HepG2 (cell line): ENCODE data around the gene XG. TPM values are rescaled to one million over a fixed set of nuclear protein-coding genes. Genes with fewer than 3 reads are reported as not detected.

ENCODE experiments used
- MAZ ChIP-seq, 2 experiments: sonication (generic) in 1 of 2; formaldehyde crosslinking in 1 of 2; IDR thresholded peaks; 2 replicates each; pipeline versions ENCODE4 v1.5.0 to v1.6.1; 2012 to 2020; ENCODE audit warnings: low read depth in 2 of 2, mild to moderate bottlenecking in 2 of 2, borderline replicate concordance in 1 of 2, improper control_type of control experiment in 1 of 2, low read length in 1 of 2, missing genetic modification reagents in 1 of 2, moderate library complexity in 1 of 2
- MZF1 ChIP-seq: sonication (generic); formaldehyde crosslinking; IDR thresholded peaks from 2 replicates; pipeline ENCODE4 v1.8.1; 2023; ENCODE audit warnings: mild to moderate bottlenecking, missing genetic modification reagents, borderline replicate concordance
- NONO ChIP-seq, 2 experiments: fragments of 450-650 bp in 1 of 2; sonication (generic) in 1 of 2; formaldehyde crosslinking in 1 of 2; IDR thresholded peaks in 1 of 2; conservative IDR thresholded peaks in 1 of 2; 2 replicates each; pipeline versions ENCODE4 v1.6.1 to v1.8.0; 2017 to 2022; ENCODE audit warnings: mild to moderate bottlenecking in 1 of 2, missing genetic modification reagents in 1 of 2, moderate library complexity in 1 of 2
- NR1H2 ChIP-seq: sonication (generic); formaldehyde crosslinking; IDR thresholded peaks from 2 replicates; pipeline ENCODE4 v1.8.1; 2022; ENCODE audit warnings: low read depth, missing genetic modification reagents, borderline replicate concordance
- PITX1 ChIP-seq: sonication (generic); formaldehyde crosslinking; IDR thresholded peaks from 2 replicates; pipeline ENCODE4 v1.5.1; 2020; ENCODE audit warnings: mild to moderate bottlenecking, missing genetic modification reagents
- RCOR2 ChIP-seq: IDR thresholded peaks from 2 replicates; pipeline ENCODE4 v1.6.1; 2016; ENCODE audit warnings: missing biosample characterization, missing genetic modification reagents
- SIX1 ChIP-seq: sonication (generic); formaldehyde crosslinking; IDR thresholded peaks from 2 replicates; pipeline ENCODE4 v1.4.0; 2020; ENCODE audit warnings: missing genetic modification reagents, borderline replicate concordance
- SOX5 ChIP-seq: IDR thresholded peaks from 2 replicates; pipeline ENCODE4 v1.6.1; 2016; ENCODE audit warnings: borderline replicate concordance
- SP140L ChIP-seq: sonication (generic); formaldehyde crosslinking; IDR thresholded peaks from 2 replicates; pipeline ENCODE4 v1.4.0; 2020; ENCODE audit warnings: missing genetic modification reagents, borderline replicate concordance
- ZNF598 ChIP-seq: sonication (generic); formaldehyde crosslinking; IDR thresholded peaks from 2 replicates; pipeline ENCODE4 v1.5.1; 2020; ENCODE audit warnings: mild to moderate bottlenecking, missing genetic modification reagents, borderline replicate concordance
- polyA plus RNA-seq, 8 experiments: library from polyadenylated mRNA; depleted of rRNA in 3 of 8; stranded (reverse) in 7 of 8; unstranded in 1 of 8; fragments of >200 nt; fragmentation: Illumina TruSeq in 4 of 8; extraction: Trizol in 4 of 8; gene quantifications; 2 replicates each; pipeline versions ENCODE4 v1.2.1 to v1.2.3, GENCODE V29; 2011 to 2016; ENCODE audit warnings: low read depth in 4 of 8, missing spikeins in 1 of 8, mixed read lengths in 1 of 8; ENCODE audit not compliant: insufficient read depth in 1 of 8
- total RNA-seq, 5 experiments: library from RNA; depleted of rRNA; stranded (reverse); fragments of >200 nt; fragmentation: Illumina TruSeq; extraction: Trizol; gene quantifications; 2 replicates each; pipeline ENCODE4 v1.2.3, GENCODE V29; 2016; ENCODE audit warnings: low read depth in 1 of 5
- TF ChIP-seq, protein P1 (sequence below): sonication (generic); formaldehyde crosslinking; IDR thresholded peaks from 2 replicates; pipeline ENCODE4 v1.4.0; 2020; ENCODE audit warnings: missing genetic modification reagents
- TF ChIP-seq, protein P2 (sequence below): sonication (generic); formaldehyde crosslinking; IDR thresholded peaks from 2 replicates; pipeline ENCODE4 v1.4.0; 2020; ENCODE audit warnings: missing genetic modification reagents, borderline replicate concordance
- TF ChIP-seq, protein P3 (sequence below): IDR thresholded peaks from 2 replicates; pipeline ENCODE4 v1.4.0; 2020; ENCODE audit warnings: mild to moderate bottlenecking, missing genetic modification reagents
- TF ChIP-seq, protein P4 (sequence below): sonication (generic); formaldehyde crosslinking; IDR thresholded peaks from 2 replicates; pipeline ENCODE4 v1.4.0; 2020; ENCODE audit warnings: missing genetic modification reagents

The XG gene
- total and polyA plus RNA-seq, 2 of the 13 experiments (the other 11 are each of a cell fraction or from before 2014, with no cell fraction given) = not detected

DNA sequence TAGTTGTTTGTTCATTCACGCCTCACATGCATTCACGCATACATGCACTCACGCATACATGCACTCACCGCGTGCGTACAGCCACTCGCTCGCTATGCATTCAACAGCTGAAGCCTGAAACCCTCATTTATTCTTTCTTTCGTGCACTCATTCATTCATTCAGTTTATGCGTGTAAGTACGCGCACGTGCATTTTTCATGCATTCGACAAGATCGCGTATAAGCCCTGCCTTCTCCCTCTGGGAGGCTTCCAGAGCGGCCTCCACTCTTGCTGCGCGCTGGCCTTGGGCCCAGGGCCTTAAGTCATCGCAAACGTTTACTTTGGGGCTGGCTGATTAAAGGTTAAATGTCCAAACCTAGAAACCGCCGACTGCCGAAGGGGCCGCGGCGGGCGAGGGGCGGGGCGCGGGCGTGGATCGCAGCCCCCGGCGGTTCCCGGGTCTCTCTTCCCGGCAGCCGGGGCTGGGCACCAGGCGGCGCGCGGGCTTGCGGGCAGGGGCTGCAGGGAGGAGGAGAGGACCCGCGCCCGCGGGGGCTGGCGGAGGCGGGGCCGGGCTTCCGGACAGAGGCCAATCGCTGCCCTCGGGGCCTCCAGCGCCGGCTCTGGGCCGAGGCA lies 76.6 kb downstream of the XG start, which contains the start of gene GYG2 (continued):
- TF ChIP-seq NONO (IDR thresholded peaks at IDR 0.05) (no peak), NONO (CRISPR knock-in tag; conservative IDR thresholded peaks at IDR 0.05) (peak; percentile 41; the same call in 1 of the 2 replicates), ZNF598 (CRISPR knock-in tag) (no peak), SIX1 (CRISPR knock-in tag) (no peak), NR1H2 (CRISPR knock-in tag) (no peak), PITX1 (CRISPR knock-in tag) (0 out of 2 replicates have a peak, but pooled peaks have one; percentile 49), MAZ (IDR thresholded peaks at IDR 0.05; ENCODE audit: borderline replicate concordance, low read depth, low read length) (no peak), MAZ (CRISPR knock-in tag; IDR thresholded peaks at IDR 0.05; ENCODE audit: low read depth) (0 out of 2 replicates have a peak, but pooled peaks have one; percentile 22), MZF1 (CRISPR knock-in tag) (no peak), SP140L (CRISPR knock-in tag) (no peak), RCOR2 (CRISPR knock-in tag) (0 out of 2 replicates have a peak, but pooled peaks have one; percentile 23), SOX5 (CRISPR knock-in tag) (no peak)
- TF ChIP-seq, protein P1, sequence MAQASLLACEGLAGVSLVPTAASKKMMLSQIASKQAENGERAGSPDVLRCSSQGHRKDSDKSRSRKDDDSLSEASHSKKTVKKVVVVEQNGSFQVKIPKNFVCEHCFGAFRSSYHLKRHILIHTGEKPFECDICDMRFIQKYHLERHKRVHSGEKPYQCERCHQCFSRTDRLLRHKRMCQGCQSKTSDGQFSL = no peak
- TF ChIP-seq, protein P2, sequence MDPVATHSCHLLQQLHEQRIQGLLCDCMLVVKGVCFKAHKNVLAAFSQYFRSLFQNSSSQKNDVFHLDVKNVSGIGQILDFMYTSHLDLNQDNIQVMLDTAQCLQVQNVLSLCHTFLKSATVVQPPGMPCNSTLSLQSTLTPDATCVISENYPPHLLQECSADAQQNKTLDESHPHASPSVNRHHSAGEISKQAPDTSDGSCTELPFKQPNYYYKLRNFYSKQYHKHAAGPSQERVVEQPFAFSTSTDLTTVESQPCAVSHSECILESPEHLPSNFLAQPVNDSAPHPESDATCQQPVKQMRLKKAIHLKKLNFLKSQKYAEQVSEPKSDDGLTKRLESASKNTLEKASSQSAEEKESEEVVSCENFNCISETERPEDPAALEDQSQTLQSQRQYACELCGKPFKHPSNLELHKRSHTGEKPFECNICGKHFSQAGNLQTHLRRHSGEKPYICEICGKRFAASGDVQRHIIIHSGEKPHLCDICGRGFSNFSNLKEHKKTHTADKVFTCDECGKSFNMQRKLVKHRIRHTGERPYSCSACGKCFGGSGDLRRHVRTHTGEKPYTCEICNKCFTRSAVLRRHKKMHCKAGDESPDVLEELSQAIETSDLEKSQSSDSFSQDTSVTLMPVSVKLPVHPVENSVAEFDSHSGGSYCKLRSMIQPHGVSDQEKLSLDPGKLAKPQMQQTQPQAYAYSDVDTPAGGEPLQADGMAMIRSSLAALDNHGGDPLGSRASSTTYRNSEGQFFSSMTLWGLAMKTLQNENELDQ (CRISPR knock-in tag) = no peak
- TF ChIP-seq, protein P3, sequence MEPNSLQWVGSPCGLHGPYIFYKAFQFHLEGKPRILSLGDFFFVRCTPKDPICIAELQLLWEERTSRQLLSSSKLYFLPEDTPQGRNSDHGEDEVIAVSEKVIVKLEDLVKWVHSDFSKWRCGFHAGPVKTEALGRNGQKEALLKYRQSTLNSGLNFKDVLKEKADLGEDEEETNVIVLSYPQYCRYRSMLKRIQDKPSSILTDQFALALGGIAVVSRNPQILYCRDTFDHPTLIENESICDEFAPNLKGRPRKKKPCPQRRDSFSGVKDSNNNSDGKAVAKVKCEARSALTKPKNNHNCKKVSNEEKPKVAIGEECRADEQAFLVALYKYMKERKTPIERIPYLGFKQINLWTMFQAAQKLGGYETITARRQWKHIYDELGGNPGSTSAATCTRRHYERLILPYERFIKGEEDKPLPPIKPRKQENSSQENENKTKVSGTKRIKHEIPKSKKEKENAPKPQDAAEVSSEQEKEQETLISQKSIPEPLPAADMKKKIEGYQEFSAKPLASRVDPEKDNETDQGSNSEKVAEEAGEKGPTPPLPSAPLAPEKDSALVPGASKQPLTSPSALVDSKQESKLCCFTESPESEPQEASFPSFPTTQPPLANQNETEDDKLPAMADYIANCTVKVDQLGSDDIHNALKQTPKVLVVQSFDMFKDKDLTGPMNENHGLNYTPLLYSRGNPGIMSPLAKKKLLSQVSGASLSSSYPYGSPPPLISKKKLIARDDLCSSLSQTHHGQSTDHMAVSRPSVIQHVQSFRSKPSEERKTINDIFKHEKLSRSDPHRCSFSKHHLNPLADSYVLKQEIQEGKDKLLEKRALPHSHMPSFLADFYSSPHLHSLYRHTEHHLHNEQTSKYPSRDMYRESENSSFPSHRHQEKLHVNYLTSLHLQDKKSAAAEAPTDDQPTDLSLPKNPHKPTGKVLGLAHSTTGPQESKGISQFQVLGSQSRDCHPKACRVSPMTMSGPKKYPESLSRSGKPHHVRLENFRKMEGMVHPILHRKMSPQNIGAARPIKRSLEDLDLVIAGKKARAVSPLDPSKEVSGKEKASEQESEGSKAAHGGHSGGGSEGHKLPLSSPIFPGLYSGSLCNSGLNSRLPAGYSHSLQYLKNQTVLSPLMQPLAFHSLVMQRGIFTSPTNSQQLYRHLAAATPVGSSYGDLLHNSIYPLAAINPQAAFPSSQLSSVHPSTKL (CRISPR knock-in tag) = peak; percentile 68
- TF ChIP-seq, protein P4, sequence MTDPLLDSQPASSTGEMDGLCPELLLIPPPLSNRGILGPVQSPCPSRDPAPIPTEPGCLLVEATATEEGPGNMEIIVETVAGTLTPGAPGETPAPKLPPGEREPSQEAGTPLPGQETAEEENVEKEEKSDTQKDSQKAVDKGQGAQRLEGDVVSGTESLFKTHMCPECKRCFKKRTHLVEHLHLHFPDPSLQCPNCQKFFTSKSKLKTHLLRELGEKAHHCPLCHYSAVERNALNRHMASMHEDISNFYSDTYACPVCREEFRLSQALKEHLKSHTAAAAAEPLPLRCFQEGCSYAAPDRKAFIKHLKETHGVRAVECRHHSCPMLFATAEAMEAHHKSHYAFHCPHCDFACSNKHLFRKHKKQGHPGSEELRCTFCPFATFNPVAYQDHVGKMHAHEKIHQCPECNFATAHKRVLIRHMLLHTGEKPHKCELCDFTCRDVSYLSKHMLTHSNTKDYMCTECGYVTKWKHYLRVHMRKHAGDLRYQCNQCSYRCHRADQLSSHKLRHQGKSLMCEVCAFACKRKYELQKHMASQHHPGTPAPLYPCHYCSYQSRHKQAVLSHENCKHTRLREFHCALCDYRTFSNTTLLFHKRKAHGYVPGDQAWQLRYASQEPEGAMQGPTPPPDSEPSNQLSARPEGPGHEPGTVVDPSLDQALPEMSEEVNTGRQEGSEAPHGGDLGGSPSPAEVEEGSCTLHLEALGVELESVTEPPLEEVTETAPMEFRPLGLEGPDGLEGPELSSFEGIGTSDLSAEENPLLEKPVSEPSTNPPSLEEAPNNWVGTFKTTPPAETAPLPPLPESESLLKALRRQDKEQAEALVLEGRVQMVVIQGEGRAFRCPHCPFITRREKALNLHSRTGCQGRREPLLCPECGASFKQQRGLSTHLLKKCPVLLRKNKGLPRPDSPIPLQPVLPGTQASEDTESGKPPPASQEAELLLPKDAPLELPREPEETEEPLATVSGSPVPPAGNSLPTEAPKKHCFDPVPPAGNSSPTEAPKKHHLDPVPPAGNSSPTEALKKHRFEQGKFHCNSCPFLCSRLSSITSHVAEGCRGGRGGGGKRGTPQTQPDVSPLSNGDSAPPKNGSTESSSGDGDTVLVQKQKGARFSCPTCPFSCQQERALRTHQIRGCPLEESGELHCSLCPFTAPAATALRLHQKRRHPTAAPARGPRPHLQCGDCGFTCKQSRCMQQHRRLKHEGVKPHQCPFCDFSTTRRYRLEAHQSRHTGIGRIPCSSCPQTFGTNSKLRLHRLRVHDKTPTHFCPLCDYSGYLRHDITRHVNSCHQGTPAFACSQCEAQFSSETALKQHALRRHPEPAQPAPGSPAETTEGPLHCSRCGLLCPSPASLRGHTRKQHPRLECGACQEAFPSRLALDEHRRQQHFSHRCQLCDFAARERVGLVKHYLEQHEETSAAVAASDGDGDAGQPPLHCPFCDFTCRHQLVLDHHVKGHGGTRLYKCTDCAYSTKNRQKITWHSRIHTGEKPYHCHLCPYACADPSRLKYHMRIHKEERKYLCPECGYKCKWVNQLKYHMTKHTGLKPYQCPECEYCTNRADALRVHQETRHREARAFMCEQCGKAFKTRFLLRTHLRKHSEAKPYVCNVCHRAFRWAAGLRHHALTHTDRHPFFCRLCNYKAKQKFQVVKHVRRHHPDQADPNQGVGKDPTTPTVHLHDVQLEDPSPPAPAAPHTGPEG = no peak
